HG03097 (cell line): ENCODE results near the gene SEMA3A.

ENCODE experiments used
- ATAC-seq: cut with Tn5 transposase; IDR thresholded peaks from one replicate; pipeline ENCODE4 v1.9.1; 2021; ENCODE audit not compliant: unreplicated experiment, low FRiP score

Gene SEMA3A

DNA sequence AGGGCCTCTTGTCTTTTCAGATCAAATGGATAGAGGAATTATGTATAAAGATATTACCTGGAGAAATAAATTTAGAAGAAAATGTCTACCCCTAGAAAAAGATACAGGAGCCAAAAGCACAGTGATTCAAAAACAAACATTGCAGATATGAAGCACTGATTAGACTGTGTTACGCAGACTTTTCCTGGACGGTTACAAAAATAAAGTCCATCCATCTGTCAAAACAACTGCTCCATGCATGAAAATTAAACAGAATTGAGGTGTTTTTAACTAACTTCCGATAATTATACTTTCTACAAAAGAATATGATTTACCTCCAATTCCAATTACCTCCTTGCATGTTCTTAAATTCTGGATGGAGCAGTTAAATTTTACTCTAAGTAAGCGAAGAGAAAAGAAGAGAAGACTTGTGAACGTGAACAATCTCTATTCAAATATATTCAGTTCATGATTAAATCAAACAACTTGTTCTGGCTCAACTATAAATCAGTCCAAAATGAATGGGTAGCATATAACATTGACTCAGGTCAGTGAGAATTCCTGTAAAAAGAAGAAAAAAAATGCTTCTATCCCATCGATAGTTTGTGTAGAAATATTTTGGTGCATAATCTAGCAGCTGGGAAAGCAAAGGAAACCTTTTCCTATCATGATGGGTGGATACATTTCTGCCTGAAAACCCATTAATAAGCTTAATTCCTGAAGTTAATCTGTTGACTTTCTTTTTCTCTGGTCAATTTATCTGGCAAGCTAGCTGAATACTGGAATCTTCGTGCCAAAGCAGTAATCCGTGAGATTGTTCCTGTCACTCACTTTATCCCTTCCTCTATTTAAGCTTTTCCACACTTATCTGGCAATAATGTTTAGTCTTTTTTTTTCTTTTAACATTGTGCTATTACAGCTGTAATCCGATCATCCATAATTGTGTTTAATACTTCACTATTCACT, 80.4 kb downstream of the SEMA3A start:
- no peak for ATAC-seq

DNA sequence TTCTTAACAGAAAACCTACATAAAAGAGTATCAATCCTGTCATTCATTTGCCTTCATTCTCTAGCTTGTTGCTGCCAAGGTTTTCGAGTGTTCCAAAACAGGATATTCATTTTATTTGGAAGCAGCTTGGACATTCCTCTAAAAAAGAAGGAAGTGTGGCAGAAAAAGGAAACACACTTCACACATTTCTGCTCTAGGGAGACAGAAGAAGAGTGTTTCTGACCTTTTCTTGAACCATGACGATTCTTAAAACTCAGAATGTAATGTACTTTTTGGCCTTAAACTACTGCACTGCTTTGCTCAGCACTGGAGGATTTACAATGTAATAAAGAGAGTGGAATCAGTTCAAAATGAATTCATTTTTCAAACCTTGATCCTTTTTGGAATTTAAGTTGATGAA, 81.3 kb downstream of the SEMA3A start:
- ATAC-seq: no peak

DNA sequence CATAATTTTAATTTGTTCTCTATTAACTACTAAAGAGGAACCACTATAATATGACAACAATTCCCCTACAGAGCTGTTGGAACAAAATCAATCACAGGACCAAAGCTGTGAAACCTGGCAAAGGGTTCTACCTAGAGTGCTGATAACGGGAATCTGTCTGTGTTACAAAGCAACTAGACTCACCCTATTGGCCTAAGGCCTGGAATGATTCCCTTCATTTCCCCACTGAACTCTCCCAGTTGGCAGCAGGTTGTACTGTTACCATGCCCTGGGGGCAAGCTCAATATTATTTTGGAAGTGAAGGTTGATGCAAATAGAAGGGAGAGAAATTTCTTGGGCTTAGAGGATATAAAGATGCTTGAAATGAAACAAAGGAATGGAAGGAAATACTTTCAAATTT, 81.8 kb downstream of the SEMA3A start:
- ATAC-seq: no peak

DNA sequence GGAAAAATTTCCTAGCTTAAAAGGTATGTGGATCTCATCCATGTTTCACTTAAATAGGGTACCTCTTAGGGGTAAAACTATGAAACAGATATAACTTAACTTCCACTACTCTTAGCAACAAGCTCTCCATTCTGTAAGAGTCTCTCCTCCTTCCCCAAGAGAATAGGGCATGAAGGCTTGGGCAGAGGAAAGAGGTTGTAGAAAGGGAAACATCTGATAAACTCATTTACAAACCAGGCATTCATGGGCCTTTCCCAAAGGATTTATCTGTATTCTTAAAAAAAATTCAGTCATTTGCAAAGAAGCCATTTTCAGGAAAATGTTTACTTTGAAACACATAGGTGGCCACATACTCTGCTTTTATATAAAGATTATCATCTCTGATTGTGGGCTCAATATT, 82.7 kb downstream of the SEMA3A start:
- ATAC-seq: no peak

DNA sequence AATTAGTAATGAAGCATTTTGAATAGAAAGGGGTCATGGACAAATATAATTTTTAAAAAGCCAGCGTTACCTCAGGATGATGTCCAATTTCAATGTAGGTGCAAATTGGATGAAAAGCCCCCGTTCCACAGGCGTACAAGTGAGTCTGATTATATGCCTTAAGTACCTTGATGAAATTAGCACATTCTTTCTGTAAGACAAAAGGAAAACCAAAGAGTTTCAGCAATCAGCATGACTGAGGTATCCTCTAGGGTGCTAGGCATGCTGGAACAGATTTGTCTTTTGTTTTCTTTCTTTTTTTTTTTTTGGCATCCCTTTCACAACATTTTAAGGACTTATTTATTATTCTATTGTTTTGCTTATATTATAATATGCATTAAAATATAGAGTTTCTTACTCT, 84.2 kb downstream of the SEMA3A start:
- no peak for ATAC-seq

DNA sequence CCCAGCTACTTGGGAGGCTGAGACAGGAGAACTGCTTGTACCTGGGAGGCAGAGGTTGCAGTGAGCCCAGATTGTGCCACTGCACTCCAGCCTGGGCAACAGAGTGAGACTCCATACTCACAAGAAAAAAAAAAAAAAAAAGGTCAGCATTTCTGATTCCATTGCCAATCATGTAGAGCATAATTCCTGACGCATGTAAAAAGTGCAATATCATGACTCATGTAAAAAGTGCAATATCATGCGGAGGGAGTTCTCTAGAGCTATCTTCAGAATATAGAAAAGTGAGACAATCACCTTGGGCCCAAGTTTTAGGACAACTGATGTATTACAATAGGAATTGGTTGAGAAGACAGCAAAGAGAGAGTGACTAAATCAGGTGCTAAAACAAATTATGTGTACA, 85.8 kb downstream of the SEMA3A start:
- no peak for ATAC-seq

DNA sequence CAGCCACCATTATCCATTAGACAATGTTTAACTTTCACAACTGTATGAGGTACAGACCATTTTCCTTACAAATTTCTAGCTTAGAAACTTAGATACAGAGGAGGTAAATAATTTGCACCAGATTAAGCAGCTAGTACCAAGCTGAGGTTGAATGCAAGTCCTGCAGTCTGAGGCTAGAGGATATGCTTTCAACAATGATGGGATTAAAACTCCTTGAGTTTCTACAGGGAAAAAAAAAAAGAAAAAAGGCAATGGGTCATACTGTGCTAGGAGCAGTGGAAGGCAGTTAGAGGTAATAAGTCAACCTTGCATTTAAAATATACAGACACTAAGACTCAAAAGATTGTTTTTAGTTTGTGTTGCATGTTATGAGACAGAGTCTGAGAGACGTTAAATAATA, 86.5 kb downstream of the SEMA3A start:
- ATAC-seq: no peak

DNA sequence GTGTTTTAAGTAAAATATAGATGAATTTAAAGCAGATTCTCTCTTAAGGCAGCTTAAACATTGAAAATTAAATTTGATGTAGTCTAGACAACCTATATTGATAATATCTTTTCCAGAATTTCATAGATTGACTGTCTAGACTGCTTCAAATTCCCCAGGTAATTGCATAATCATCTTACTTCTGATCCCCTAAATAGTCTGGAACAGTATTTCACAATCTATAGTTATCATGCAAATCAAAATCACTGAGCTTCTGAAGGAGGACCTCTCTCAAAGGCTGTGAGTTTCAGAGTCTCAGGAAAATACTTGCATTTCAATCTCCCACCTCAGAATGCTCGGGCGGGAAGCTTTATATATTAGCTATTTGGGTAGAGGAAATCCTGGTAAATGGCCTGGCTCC, 87.3 kb downstream of the SEMA3A start:
- ATAC-seq: no peak

DNA sequence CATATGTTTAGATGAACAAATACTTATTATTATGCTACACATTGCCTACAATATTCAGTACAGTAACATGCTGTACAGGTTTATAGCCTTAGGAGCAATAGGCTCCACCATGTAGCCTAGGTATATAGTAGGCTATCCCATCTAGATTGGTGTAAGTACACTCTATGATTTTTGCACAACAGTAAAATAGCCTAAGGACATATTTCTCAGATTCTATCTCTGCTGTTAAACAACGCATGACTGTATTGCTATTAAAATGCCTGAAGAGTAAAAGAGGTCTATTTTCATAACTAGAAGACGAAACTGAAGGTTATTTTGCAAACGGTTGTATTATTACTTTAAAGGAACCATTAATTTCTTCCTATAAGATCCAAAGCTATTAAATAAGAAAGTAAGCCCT, 88.3 kb downstream of the SEMA3A start:
- no peak for ATAC-seq

DNA sequence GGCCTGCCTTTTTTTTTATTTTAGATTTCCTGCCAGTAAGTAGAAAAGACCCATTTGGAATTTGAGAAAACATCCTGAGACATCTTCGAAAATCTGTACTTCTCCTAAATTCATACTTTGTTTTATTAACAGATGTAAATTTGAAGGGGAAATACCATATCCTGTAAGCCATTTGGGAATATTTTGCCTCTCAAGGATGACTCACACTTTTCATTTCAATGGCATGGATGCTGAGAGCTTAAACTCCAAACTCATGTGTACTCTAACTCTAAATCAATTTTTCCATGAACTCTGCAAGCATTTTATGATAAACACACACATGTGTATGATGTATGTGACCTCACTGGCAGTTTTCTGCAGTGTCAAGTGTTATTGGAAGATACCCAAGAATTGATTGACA, 89.0 kb downstream of the SEMA3A start:
- no peak for ATAC-seq

DNA sequence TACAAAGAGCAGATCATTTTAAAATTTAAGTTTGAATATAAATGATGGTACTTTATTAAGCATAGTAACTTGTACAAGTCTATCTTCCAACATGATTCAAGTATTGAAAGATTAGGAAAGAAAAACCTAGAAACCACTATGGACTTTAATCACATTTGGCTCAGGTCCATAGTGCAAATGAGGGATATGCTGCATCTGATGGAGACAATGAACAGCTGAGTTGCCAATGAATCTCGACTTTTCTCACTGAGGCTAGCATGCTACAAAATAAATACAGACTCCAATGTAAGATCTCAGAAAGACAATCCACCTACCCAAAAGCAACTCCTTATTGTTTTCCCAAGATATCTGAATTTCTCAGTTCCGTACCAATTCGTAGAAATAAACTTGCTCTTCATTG, 89.8 kb downstream of the SEMA3A start:
- ATAC-seq: no peak

DNA sequence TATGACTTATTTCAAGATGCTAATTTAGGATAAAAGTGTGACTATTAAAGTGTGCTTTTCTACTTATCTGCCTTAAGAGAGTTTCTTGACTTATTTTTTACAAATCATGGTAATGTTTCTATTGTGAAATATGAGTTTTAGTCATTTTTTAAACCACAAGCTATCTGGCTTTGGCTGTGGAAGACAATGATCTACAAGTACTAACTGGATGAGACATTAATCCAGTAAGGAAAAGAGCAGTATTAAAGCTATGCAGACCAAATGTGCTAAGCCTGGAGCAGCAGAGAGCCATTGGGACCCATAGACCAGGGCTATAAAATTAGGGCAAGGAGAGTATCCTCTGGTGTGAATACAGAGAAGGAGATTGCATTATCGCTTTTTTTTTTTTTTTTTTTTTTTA, 92.4 kb downstream of the SEMA3A start:
- ATAC-seq: no peak

DNA sequence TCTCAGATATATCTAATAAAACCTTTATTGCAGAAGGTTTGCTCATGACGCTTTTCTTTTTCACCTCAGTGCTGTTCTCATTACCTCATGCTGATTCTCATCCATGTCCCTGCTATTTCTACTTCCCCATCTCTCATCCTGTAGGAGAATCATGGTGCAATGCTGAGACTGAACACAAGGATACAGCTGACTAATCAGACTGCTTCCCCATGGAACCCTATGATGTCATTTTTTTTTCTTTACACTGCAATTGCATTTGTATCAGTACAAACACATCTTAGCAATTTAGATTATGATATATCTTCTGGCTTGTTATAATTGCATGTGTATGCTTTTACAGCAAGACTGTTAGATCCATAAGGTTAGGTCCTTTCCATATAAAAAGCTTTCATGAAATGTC, 93.7 kb downstream of the SEMA3A start:
- ATAC-seq: no peak

DNA sequence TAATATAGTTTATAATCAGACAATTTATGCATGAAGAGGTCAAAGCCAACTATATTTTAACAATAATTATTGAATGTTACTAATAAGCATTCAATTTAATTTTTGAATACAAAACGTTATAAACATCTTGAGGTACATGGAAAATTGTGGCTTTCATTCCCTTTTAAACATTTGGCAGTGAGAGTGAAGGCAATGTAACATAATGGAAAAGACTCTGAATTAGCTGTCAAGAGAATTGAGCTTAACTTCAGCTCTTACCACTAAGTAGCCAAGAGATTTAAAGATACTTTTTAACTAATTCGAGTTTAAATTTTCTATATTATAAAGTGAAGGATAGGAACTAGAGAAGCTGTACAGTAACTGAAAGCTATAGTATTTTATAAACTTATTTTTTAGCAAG, 98.6 kb downstream of the SEMA3A start:
- ATAC-seq: no peak

DNA sequence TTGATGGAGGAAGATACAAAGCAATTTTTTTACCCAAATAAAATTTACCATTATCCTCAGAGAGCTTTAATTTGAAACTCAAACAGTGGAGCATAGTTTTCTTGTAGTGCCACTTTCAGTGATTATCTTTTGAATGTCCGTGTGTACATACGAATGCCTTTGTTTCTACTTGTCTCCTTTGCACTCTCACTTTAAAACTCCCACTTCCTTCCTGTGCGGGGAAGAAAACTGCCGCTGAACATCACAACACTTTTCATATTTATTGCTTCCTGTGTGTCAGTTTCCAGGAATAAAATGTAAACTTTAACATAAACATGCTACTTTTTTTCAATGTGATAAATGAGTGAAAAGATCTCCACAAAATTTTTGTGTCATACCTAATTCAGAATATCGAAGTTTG, 102.4 kb downstream of the SEMA3A start:
- no peak for ATAC-seq

DNA sequence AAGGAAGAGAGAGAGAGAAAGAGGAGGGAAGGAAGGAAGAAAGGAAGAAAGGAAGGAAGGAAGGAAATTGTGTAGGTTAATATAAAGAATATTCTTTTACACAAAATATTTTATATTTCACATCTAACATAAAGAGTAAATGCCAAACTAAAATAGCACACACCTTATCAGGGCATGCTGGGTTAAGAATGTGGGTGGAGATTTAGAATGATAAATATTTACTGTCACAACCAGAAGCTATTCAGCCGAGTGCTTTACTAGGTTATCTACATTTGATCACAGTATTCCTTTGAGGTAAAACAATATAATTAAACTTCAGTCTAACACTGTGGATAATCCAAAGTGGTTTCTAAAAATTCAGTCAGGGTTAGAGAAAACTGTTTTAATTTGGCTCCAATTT, 103.3 kb downstream of the SEMA3A start:
- no peak for ATAC-seq

DNA sequence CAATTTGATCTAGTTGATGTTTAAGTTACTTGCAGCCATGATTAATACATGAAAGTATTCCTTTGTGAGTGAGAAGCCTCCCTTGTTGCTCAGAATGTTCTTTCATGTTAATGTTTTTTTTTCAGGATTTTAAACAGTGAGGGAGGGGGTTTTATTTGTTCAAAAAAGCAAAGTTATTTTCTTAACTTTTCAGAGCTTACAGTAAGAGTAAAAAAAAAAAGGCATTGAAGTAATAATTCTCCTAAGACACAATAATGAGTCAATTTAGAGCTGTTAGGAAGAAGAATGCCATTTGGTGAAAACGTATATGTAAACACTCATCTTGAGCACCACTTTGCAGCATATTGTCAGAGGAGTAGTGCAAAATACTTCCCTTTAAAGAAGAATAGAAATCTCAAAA, 105.8 kb downstream of the SEMA3A start:
- no peak for ATAC-seq

DNA sequence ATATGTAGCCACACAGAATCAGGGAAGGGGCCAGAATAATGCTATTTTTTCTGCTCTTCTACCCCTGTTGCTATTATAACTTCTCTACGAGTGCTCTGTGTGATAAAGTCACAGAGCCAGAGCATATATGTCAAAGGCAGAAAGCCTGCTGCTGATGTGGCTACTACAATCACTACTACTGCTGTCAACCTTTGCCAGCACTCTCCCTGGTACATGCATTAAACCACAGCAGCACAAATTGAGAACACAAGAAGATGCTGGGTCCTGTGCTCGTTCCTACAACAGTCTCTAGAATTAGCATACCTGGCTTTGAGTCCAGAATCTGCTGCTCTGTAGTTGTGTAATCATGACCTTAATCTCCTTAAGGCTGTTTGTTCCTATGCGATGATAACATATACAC, 108.6 kb downstream of the SEMA3A start:
- no peak for ATAC-seq

DNA sequence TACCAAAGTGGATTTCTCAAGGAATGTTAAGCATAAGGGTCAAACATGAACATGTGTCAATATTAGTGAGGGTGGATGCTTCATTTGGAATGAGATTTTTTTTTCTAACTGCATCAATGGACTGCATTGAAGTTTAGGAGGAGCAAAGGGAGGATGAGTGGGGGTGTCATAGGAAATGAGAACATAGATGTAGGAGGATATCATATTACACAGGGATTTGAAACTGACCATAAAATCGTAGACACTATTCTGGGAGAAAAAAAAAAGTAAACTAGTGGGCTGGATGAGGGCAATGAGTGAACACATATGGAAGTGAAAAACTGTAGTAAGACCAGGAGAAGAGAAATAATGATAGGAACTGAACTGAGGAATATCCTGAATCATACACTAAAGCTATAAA, 109.4 kb downstream of the SEMA3A start:
- no peak for ATAC-seq

DNA sequence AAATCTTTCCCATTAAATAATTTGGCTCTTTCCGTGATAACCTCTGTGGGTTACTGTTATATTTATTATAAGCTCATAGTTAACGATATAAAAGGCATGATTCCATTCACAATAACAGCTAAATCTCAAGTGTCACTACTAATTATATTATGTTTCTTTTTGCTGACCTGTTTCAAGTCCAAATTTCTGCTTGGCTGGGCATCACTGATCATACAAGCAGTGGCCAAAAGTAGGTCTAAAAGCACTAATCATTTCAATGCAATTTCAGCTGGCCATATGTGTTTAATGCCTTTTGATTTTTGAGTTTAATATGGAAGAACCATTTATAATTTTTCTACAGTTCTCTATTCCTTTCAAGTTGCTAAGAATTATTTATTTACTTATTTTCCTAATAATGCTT, 110.7 kb downstream of the SEMA3A start:
- no peak for ATAC-seq

DNA sequence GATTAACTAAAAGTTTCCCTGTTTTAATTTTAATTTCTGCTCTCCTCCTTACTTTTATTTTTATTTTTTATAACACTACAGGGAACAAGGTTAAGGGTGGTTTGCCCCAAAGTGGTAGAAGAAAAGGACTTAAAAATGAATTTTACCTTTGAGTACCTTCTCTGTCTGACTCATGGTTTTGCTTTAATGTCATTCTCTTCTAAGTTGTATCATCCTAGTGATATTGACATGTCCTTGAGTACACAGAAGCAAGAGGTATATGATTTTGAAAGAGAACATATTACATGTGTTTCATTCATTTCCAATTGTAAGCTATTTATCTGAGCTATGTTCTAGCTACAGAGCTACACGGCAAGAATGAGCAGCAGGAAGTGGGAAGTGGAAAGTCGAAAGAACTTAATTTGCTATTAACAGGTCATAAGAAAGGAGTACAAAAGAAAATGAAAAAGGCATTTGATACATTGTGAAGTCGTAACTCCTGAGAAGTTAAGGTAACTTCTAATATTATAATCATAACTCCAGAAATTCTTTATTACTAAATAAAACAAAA, 112.5 kb downstream of the SEMA3A start:
- ATAC-seq: no peak

DNA sequence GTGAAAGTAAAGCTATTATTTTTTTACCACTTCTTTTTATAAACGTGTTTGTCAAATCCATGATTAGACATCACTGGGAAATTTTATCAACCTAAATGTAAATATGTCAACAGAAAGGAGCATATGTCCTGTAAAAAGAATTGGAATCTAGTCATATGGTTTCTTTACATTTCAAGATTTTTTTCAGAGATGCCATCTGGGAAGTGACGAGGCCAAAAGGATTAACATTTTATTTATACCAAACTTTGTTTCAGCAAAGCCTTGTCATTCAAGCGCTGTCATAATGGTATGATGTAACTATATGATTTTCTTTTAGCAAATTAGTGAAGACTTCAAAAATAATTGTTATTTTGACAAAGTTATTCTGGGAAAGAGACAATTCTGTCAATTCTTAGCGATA, 117.3 kb downstream of the SEMA3A start:
- no peak for ATAC-seq
